HepG2 (cell line): ENCODE data around the gene C20orf141. TPM values are rescaled to one million over a fixed set of nuclear protein-coding genes. Genes with fewer than 3 reads are reported as not detected.
A peak's percentile ranks its signal among the peaks of the same experiment; 100 is the strongest.

Experiments
- ARID5B ChIP-seq: IDR thresholded peaks from 2 replicates; pipeline ENCODE4 v1.4.0; 2020; ENCODE audit warnings: mild to moderate bottlenecking, missing genetic modification reagents
- DMAP1 ChIP-seq: IDR thresholded peaks from 2 replicates; pipeline ENCODE4 v1.6.1; 2016
- EHMT2 ChIP-seq: fragments of 200-600 bp; sonication (generic); IDR thresholded peaks from 2 replicates; pipeline ENCODE4 v1.7.0; 2017; ENCODE audit warnings: antibody characterized with exemption, low read depth, low read length, borderline replicate concordance
- KMT2A ChIP-seq: sonication (generic); formaldehyde crosslinking; IDR thresholded peaks from 2 replicates; pipeline ENCODE4 v1.4.0; 2020; ENCODE audit warnings: missing genetic modification reagents
- MNT ChIP-seq: fragments of 450-650 bp; IDR thresholded peaks from 2 replicates; pipeline ENCODE4 v1.6.1; 2016
- PITX1 ChIP-seq: sonication (generic); formaldehyde crosslinking; IDR thresholded peaks from 2 replicates; pipeline ENCODE4 v1.5.1; 2020; ENCODE audit warnings: mild to moderate bottlenecking, missing genetic modification reagents
- POLR2AphosphoS5 ChIP-seq: IDR thresholded peaks from 2 replicates; pipeline ENCODE4 v1.6.1; 2012; ENCODE audit warnings: low read depth, low read length
- RARA ChIP-seq: IDR thresholded peaks from 2 replicates; pipeline ENCODE4 v1.6.1; 2016; ENCODE audit warnings: missing genetic modification reagents, missing compliant biosample characterization
- REST ChIP-seq, 2 experiments: IDR thresholded peaks; 2 replicates each; pipeline ENCODE4 v1.6.1; 2011 to 2012; ENCODE audit warnings: low read length in 2 of 2, borderline replicate concordance in 1 of 2, low read depth in 1 of 2, mild to moderate bottlenecking in 1 of 2, moderate library complexity in 1 of 2
- TFDP2 ChIP-seq: sonication (generic); formaldehyde crosslinking; IDR thresholded peaks from 2 replicates; pipeline ENCODE4 v1.4.0; 2020; ENCODE audit warnings: missing genetic modification reagents
- YEATS2 ChIP-seq: sonication (generic); formaldehyde crosslinking; IDR thresholded peaks from 2 replicates; pipeline ENCODE4 v1.4.0; 2020; ENCODE audit warnings: missing genetic modification reagents, borderline replicate concordance
- ZBTB8A ChIP-seq: sonication (generic); formaldehyde crosslinking; IDR thresholded peaks from 2 replicates; pipeline ENCODE4 v1.4.0; 2020; ENCODE audit warnings: mild to moderate bottlenecking, low read depth, missing genetic modification reagents, borderline replicate concordance
- ZNF263 ChIP-seq: sonication (generic); formaldehyde crosslinking; IDR thresholded peaks from 2 replicates; pipeline ENCODE4 v1.4.0; 2020; ENCODE audit warnings: missing genetic modification reagents
- ZNF574 ChIP-seq: sonication (generic); formaldehyde crosslinking; IDR thresholded peaks from 2 replicates; pipeline ENCODE4 v1.4.0; 2020; ENCODE audit warnings: missing genetic modification reagents
- ZNF784 ChIP-seq: sonication (generic); formaldehyde crosslinking; IDR thresholded peaks from 2 replicates; pipeline ENCODE4 v1.5.1; 2020; ENCODE audit warnings: missing genetic modification reagents, mild to moderate bottlenecking, borderline replicate concordance
- polyA plus RNA-seq, 8 experiments: library from polyadenylated mRNA; depleted of rRNA in 3 of 8; stranded (reverse) in 7 of 8; unstranded in 1 of 8; fragments of >200 nt; fragmentation: Illumina TruSeq in 4 of 8; extraction: Trizol in 4 of 8; gene quantifications; 2 replicates each; pipeline versions ENCODE4 v1.2.1 to v1.2.3, GENCODE V29; 2011 to 2016; ENCODE audit warnings: low read depth in 4 of 8, missing spikeins in 1 of 8, mixed read lengths in 1 of 8; ENCODE audit not compliant: insufficient read depth in 1 of 8
- total RNA-seq, 5 experiments: library from RNA; depleted of rRNA; stranded (reverse); fragments of >200 nt; fragmentation: Illumina TruSeq; extraction: Trizol; gene quantifications; 2 replicates each; pipeline ENCODE4 v1.2.3, GENCODE V29; 2016; ENCODE audit warnings: low read depth in 1 of 5

The C20orf141 gene
- total and polyA plus RNA-seq, 2 of the 13 experiments (the other 11 are each of a cell fraction or from before 2014, with no cell fraction given) = not detected

- no peak for TF ChIP-seq EHMT2
- no peak for TF ChIP-seq DMAP1 (CRISPR knock-in tag)
- no peak for TF ChIP-seq PITX1 (CRISPR knock-in tag)
- TF ChIP-seq POLR2AphosphoS5 = peak; percentile 43; the same call in 1 of the 2 replicates
- TF ChIP-seq RARA = no peak
- TF ChIP-seq TFDP2 (CRISPR knock-in tag) = 0 out of 2 replicates have a peak, but pooled peaks have one; percentile 24
- no peak for TF ChIP-seq ZBTB8A
- no peak for TF ChIP-seq ZNF784 (CRISPR knock-in tag)
- no peak for TF ChIP-seq ZNF574 (CRISPR knock-in tag)
- no peak for TF ChIP-seq MNT
- TF ChIP-seq REST (IDR thresholded peaks at IDR 0.05; ENCODE audit: borderline replicate concordance in 1 of 2, low read depth in 1 of 2, low read length in 2 of 2) = no peak
- TF ChIP-seq KMT2A (CRISPR knock-in tag) = 0 out of 2 replicates have a peak, but pooled peaks have one; percentile 15
- peak; percentile 16; the same call in 1 of the 2 replicates for TF ChIP-seq ARID5B (CRISPR knock-in tag)
- no peak for TF ChIP-seq ZNF263
- TF ChIP-seq YEATS2 = no peak
Observed at GRCh38 chr20:2840967-2841531, 26.3 kb downstream of the C20orf141 start (continued).
